ENCODE measurements around the gene ACTN3.

DNA sequence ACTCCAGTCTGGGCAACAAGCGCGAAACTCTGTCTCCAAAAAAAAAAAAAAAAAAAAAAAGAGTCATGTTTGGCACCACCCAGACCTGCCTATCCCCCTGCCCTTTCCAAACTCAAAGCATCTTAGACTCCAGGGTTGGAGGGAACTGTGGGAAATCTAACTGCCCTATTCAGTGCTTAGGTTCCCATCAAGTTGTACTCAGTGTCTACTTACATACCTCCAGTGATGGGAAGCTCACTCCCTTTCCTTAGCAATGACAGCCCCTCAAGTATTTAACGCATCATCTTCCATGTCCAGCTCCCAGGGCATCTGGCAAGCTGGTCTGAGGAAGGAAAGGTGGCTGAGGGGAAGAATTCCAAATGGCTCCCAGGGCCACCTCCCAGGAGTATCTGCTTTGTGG lies 3.0 kb downstream of the ACTN3 start:
- TF ChIP-seq, protein P1, sequence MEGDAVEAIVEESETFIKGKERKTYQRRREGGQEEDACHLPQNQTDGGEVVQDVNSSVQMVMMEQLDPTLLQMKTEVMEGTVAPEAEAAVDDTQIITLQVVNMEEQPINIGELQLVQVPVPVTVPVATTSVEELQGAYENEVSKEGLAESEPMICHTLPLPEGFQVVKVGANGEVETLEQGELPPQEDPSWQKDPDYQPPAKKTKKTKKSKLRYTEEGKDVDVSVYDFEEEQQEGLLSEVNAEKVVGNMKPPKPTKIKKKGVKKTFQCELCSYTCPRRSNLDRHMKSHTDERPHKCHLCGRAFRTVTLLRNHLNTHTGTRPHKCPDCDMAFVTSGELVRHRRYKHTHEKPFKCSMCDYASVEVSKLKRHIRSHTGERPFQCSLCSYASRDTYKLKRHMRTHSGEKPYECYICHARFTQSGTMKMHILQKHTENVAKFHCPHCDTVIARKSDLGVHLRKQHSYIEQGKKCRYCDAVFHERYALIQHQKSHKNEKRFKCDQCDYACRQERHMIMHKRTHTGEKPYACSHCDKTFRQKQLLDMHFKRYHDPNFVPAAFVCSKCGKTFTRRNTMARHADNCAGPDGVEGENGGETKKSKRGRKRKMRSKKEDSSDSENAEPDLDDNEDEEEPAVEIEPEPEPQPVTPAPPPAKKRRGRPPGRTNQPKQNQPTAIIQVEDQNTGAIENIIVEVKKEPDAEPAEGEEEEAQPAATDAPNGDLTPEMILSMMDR (IDR thresholded peaks at IDR 0.05) = no peak
- no peak for TF ChIP-seq POLR2A (IDR thresholded peaks at IDR 0.05)

All from tibial nerve (tissue), 3 donors.